RPMI8226 (cell line): ENCODE data around the gene SLX9.
A peak's percentile ranks its signal among the peaks of the same experiment; 100 is the strongest.

ENCODE experiments used
- DNase-seq: peaks from one replicate; pipeline ENCODE4 v3.0.0-alpha.2; 2015

The SLX9 gene

GRCh38 chr21:44931137-44931500 lies 8.7 kb upstream of the SLX9 start:
- DNase-seq = no peak

- DNase-seq = peak; percentile 55
These were observed 8.1 kb upstream of the SLX9 start for GRCh38 chr21:44931501-44932407.

DNA sequence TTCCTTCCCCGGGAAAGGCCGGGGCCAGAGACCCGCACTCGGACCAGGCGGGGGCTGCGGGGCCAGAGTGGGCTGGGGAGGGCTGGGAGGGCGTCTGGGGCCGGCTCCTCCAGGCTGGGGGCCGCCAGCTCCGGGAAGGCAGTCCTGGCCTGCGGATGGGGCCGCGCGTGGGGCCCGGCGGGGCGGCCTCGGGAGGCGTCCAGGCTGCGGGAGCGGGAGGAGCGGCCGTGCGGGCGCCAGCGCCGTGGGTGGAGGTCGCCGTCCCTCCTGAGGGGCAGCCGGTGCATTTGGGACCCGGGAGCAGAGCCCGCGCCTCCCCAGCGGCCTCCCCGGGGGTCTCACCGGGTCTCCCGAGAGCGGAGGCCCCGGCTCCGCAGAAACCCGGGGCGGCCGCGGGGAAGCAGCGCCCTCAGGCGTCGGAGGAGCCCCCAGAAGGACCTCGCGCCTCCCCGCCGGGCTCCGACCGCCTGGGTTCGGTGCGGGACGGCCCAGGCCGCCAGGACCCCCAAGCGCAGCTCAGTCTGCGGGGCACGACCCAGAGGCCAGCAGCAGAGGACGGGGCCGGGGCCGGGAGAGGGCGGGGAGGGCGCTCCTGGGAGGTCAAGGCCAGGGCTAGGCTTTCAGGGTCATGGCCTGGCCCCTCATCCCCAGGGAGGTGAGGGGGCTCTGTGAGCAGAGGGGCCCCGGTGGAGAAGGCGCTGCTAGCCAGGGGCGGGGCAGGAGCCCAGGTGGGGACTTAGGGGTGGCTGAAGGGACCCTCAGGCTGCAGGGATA lies 7.2 kb upstream of the SLX9 start:
- DNase-seq = peak; percentile 73

DNA sequence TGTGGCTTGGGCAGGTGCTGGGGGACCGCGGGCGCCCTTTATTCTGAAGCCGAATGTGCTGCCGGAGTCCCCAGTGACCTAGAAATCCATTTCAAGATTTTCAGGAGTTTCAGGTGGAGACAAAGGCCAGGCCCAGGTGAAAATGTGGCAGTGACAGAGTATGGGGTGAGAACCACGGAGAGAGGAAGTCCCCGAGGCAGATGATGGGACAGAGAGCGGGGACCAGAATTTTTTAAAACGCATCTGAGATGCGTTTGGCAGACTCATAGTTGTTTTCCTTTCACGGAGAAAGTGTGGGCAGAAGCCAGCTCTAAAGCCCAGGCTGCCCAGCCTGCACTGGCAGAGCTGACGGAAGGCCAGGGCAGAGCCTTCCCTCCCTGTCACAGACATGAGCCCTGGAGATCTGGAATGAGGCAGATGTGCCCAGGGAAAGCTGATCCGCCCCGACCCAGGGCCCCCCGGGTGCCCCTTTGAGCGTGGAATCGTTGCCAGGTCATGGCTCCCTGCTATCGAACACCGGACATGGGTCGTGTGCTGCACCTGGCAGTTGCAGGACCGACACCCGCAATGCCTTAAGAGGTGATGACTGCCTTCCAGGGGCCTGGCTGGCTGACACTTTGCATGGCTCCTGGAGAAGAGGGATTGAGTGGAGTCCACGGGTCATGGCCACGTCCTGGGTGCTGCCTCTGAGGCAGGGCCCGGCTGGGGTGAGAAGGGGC lies 6.5 kb upstream of the SLX9 start:
- DNase-seq = no peak

GRCh38 chr21:44933918-44934260 lies 5.9 kb upstream of the SLX9 start:
- DNase-seq = no peak

- no peak for DNase-seq
These were observed 5.6 kb upstream of the SLX9 start for GRCh38 chr21:44934276-44934675.

DNA sequence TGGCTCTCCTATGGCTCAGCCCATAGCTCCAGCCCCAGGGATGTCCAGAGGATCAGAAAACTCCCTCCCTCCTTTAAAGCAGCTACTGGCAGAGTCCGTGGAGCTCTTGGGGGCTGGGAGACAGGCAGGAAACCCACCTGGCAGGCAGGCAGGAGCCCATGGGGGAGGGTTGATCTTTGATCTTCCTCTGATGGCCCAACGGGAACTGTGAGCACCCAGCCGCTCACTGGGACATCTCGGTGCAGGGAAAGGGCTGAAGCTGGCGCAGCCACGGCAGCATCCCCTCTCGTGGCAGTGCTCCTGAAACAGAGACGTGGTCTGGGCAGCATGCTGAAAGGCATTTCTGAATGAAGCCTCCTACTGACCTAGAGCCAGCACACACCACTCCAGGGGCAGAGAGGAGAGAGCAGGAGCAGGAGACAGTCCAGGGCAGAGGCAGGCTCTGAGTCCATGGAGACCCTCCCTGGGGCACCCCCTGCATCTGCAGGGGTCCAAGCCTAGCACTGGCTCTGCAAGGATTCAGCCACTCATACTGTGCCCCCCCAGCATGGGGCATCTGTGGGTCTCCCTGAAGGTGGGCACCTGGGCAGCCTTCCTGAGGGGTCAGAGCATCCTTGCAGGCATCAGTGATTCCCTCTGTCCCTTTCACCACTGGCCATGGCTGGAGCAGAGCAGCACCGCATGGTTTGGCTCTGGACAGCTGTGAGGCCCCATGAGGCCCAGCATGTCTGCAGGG lies 4.9 kb upstream of the SLX9 start:
- no peak for DNase-seq

- no peak for DNase-seq
These were observed 4.3 kb upstream of the SLX9 start for GRCh38 chr21:44935533-44935927.

DNA sequence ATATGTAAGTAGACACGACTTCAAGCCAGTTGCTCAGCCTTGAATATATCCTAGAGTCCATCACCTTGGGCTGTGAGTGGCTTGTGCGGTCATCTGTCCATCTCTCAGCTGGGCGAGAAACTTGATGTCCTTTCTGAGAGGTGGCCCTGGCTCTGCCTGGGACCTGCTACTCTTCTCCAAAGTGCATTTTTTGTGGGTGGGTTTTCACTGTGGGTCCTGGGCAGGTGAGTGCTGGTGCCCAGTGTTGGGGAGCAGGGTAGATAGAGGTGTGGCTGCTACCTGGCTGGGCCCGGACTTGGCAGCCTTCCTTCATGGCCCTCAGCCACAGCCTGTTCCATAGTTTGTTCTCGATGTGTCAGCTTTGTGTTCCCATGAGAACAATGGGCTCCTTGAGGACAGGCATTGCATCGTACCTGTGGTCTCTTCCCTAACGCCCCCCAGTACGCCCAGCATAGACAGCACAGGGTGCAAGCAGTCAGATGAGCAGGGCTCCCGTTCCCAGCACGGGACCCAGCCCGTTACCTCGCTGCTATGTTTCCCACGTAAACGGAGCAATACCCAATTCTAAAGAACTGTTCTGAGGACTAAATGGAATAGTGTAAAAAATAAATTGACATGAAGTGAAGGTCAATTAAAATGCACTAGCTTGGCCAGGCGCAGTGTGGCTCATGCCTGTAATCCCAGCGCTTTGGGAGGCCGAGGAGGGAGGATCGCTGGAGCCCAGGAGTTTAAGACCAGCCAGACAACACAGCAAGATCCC lies 877 bp upstream of the SLX9 start:
- no peak for DNase-seq

- peak; percentile 36 for DNase-seq
These were observed 345 bp downstream of the SLX9 start for GRCh38 chr21:44940116-44940631.

DNA sequence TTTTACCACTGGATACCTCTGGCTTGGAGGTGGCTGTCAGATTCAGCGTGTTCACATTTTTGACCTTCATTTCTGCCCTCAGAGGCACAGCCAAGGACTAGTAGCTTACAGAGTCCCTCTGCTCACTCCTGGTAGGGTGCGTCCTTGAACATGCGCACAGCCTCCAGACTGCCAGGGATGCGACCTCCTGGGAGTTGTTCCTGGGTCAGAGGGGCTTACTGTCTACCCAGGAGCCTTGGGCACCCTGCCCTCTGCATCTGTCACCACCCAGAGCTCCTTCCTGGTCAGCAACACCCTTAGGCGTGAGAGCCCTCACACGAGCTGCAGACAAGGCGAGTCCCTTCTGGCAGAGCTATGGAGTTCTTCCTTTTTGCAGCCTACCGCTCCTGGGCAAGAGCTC lies 1.7 kb downstream of the SLX9 start:
- no peak for DNase-seq

- DNase-seq = no peak
These were observed 2.7 kb downstream of the SLX9 start for GRCh38 chr21:44942566-44942965.

GRCh38 chr21:44943005-44943685 lies 3.3 kb downstream of the SLX9 start:
- DNase-seq = no peak

DNA sequence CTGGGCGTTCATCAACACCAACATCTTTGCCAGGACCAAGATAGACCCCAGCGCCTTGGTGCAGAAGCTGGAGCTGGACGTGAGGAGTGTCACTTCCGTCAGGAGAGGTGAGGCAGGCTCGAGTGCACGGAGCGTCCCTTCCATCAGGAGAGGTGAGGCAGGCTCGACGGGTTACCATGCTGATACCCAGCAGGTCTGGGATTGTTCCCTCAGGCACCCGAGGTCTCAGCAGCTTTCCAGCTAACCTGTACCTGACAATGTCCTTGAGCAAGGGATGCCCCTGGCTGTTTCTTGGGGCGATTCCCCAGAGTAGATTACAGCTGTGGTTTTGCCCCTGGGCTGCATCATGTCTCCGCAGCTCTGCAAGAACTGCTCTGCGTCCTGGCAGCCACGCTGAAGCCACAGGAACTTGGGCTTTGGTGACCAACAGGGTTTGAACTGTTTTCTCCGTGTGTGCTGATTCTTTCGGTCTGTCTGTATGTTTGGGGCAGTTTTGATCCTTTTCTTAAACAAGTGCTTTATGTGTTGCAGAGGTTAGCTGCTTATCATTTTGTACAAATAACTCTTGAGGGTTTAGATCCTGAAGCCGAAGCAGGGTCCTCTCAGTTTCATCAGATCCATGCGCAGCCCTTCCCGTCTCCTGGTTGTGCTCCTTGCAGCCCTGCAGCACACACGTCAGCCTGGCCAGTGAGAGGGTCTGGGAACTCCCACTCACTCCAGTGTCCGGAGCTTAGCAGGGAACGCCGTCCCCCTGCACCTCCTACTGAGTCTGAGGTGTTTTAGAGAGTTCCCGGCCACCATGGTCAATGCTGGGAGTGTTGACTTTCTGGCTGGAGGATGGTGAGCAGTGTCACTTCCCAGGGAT lies 4.1 kb downstream of the SLX9 start:
- no peak for DNase-seq

GRCh38 chr21:44944596-44944995 lies 4.8 kb downstream of the SLX9 start:
- no peak for DNase-seq

DNA sequence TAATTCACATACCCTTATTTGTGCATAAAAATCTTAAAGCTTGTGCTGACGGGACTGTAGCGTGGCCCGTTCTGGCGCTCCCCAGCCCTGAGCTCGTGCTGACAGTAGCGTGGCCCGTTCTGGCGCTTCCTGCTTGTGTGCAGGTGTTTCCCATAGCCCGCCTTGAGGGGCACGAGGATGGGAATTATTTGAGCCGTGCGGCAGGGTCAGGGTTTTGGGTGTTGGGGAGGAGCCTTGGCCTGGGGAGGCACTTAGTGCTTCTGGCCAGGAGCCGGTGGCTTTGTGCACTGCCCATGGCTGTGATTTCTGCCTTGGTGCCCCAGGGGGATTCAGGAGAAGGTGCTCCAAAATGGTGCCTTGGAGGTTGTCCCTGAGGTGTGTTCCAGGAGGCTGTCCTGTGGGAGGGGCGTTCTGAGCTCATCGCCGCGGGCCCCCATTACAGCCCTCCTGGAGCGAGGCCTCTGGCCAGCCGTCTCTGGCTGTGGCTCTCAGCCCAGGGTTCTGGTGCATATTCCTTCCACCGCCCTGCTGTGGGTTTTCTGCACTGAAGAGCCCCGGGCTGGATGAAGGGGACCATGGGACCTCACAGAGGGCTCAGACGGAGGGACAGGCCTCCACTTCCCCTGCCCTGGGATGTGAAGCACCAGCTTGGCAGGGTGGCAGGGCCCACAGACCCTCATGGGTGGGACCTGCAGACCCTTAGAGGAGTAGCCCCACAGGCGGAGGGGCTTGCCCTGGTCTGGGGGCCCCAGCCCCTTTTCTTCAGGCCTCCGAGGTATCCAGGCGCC lies 6.6 kb downstream of the SLX9 start:
- no peak for DNase-seq

GRCh38 chr21:44947111-44947929 lies 7.5 kb downstream of the SLX9 start:
- DNase-seq = no peak

GRCh38 chr21:44947930-44948331 lies 8.1 kb downstream of the SLX9 start:
- no peak for DNase-seq
